ENCODE measurements around the gene CNTNAP1. TPM values are rescaled to one million over a fixed set of nuclear protein-coding genes. Genes with fewer than 3 reads are reported as not detected.

The CNTNAP1 gene
- total RNA-seq, 6 experiments from 2014 or later, result 26.0 to 43.7 (median 37.7) TPM

DNA sequence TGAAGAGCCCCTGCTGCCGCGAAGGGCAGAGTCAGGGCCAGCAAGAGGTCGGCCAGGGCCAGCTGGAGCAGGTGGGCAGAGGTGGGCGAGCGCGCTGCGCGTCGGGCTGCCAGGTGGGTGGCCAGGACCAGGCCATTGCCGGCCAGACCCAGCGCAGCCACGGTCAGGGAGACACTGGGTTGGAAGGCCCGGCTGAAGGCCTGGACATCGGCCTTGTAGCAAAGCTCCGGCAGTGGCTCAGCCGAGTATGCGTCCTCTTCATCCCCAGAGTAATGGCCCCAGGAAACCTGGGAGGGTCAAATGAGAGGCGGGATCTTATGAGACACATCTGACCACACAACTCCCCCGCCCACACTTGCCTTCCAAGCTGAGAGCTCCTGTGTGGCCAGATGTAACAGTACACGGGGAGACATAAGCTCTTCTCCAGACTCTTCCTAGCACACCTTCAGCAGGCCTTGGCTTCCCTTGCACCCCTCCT lies 2.0 kb upstream of the CNTNAP1 start:
- peaks cover 9% of the 10 kb centered on the region for H3K36me3 Mint-ChIP-seq (ENCODE audit: low read depth)
- peak; percentile 11 for DNase-seq
- TF ChIP-seq CTCF (IDR thresholded peaks at IDR 0.05), result no peak
- H3K4me3 Mint-ChIP-seq, result peak overlapping the region; percentile 86
- no peaks in the 10 kb centered on the region for H3K9me3 Mint-ChIP-seq
- H3K27ac Mint-ChIP-seq, result peak overlapping the region; percentile 89
- peaks cover 52% of the 10 kb centered on the region for H3K4me1 Mint-ChIP-seq (ENCODE audit: low read depth)
- H3K27me3 Mint-ChIP-seq (ENCODE audit: insufficient read depth), result peaks cover 8% of the 10 kb centered on the region

- Mint-ChIP-seq H3K27ac (peak overlapping the region; percentile 94), H3K9me3 (no peaks in the 10 kb centered on the region), H3K4me3 (peak overlapping the region; percentile 94), H3K27me3 (ENCODE audit: insufficient read depth) (peaks cover 8% of the 10 kb centered on the region), H3K4me1 (ENCODE audit: low read depth) (peaks cover 45% of the 10 kb centered on the region), H3K36me3 (ENCODE audit: low read depth) (peaks cover 22% of the 10 kb centered on the region)
- TF ChIP-seq CTCF (IDR thresholded peaks at IDR 0.05), result no peak
- DNase-seq, result peak; percentile 53
These were observed 532 bp downstream of the CNTNAP1 start for GRCh38 chr17:42682722-42683403.

GRCh38 chr17:42683407-42684034 lies 1.2 kb downstream of the CNTNAP1 start:
- no peak for DNase-seq
- Mint-ChIP-seq H3K36me3 (ENCODE audit: low read depth) (peaks cover 22% of the 10 kb centered on the region), H3K4me3 (peak overlapping the region; percentile 94), H3K27me3 (ENCODE audit: insufficient read depth) (peaks cover 8% of the 10 kb centered on the region), H3K4me1 (ENCODE audit: low read depth) (peaks cover 39% of the 10 kb centered on the region), H3K9me3 (no peaks in the 10 kb centered on the region), H3K27ac (peak overlapping the region; percentile 94)
- TF ChIP-seq CTCF (IDR thresholded peaks at IDR 0.05), result no peak

- Mint-ChIP-seq H3K27me3 (ENCODE audit: insufficient read depth) (peaks cover 8% of the 10 kb centered on the region), H3K9me3 (no peaks in the 10 kb centered on the region), H3K4me3 (no peak overlapping the region), H3K4me1 (ENCODE audit: low read depth) (peaks cover 28% of the 10 kb centered on the region), H3K36me3 (ENCODE audit: low read depth) (peaks cover 22% of the 10 kb centered on the region), H3K27ac (no peak overlapping the region)
- no peak for DNase-seq
- no peak for TF ChIP-seq CTCF (IDR thresholded peaks at IDR 0.05)
These were observed 2.7 kb downstream of the CNTNAP1 start for GRCh38 chr17:42684929-42685556.

DNA sequence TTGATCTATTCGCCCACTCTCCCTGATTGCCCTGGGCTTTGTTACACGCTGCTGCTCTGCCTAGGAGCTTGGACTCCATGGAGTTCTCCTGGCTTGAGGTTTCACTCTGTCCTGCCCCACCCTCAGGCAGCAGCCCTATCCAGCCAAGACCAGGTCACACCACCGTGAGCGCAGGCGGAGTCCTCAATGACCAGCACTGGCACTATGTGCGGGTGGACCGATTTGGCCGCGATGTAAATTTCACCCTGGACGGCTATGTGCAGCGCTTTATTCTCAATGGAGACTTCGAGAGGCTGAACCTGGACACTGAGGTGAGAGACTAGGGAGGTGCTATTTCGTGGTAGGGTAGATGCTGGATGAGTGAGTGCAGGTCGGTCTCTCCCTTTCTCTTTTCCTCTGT lies 3.5 kb downstream of the CNTNAP1 start:
- H3K4me3 Mint-ChIP-seq, result no peak overlapping the region
- peaks cover 22% of the 10 kb centered on the region for H3K4me1 Mint-ChIP-seq (ENCODE audit: low read depth)
- no peak for TF ChIP-seq CTCF (IDR thresholded peaks at IDR 0.05)
- DNase-seq, result no peak
- no peaks in the 10 kb centered on the region for H3K9me3 Mint-ChIP-seq
- H3K36me3 Mint-ChIP-seq (ENCODE audit: low read depth), result peaks cover 22% of the 10 kb centered on the region
- peaks cover 5% of the 10 kb centered on the region for H3K27me3 Mint-ChIP-seq (ENCODE audit: insufficient read depth)
- H3K27ac Mint-ChIP-seq, result no peak overlapping the region
